ENCODE data around the gene COBL.

COBL gene

GRCh38 chr7:51243631-51244030, 73.0 kb downstream of the COBL start:
- TF ChIP-seq, protein P1, sequence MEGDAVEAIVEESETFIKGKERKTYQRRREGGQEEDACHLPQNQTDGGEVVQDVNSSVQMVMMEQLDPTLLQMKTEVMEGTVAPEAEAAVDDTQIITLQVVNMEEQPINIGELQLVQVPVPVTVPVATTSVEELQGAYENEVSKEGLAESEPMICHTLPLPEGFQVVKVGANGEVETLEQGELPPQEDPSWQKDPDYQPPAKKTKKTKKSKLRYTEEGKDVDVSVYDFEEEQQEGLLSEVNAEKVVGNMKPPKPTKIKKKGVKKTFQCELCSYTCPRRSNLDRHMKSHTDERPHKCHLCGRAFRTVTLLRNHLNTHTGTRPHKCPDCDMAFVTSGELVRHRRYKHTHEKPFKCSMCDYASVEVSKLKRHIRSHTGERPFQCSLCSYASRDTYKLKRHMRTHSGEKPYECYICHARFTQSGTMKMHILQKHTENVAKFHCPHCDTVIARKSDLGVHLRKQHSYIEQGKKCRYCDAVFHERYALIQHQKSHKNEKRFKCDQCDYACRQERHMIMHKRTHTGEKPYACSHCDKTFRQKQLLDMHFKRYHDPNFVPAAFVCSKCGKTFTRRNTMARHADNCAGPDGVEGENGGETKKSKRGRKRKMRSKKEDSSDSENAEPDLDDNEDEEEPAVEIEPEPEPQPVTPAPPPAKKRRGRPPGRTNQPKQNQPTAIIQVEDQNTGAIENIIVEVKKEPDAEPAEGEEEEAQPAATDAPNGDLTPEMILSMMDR (IDR thresholded peaks at IDR 0.05; ENCODE audit: insufficient read depth, low read depth, low read length, missing control alignments), result no peak
- H3K4me3 ChIP-seq (ENCODE audit: low read depth, low read length), result no peak overlapping the region
- no peak for DNase-seq (ENCODE audit: low read depth)

GRCh38 chr7:51242881-51243518, 73.6 kb downstream of the COBL start:
- DNase-seq (ENCODE audit: low read depth), result no peak
- TF ChIP-seq, protein P1 (IDR thresholded peaks at IDR 0.05; ENCODE audit: insufficient read depth, low read depth, low read length, missing control alignments), result no peak
- no peak overlapping the region for H3K4me3 ChIP-seq (ENCODE audit: low read depth, low read length)

DNA sequence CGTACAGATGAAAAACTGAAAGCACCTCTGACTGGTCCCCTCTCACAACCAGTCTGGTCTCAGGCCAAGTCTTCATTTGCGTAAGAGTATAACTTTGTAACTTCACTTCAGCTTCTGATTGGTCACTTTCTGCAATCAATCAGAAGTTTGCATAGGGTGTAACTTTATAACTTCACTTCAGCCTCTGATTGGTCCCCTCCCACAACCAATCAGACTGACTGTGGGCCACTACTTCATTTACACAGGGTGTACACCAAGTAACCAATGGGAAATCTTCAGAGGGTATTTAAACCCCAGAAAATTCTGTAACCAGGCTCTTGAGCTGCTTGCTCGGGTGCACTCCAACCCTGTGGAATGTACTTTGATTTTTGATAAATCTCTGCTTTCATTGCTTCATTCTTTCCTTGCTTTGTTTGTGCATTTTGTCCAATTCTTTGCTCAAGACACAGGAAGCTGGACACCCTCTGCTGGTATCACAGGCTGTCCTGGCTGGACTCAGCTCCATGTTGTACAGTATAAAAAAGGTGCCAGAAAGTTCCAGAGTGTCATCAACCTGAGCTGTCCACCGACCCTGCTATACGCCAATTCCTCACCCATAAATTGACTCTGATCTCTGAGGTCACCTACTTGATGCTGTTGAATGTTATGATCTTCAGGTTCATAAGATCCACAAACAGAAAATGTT, 74.5 kb downstream of the COBL start:
- H3K4me3 ChIP-seq (ENCODE audit: low read depth, low read length), result no peak overlapping the region
- TF ChIP-seq, protein P1 (IDR thresholded peaks at IDR 0.05; ENCODE audit: insufficient read depth, low read depth, low read length, missing control alignments), result no peak
- DNase-seq (ENCODE audit: low read depth), result no peak

GRCh38 chr7:51240868-51241267, 75.7 kb downstream of the COBL start:
- no peak overlapping the region for H3K4me3 ChIP-seq (ENCODE audit: low read depth, low read length)
- TF ChIP-seq, protein P1 (IDR thresholded peaks at IDR 0.05; ENCODE audit: insufficient read depth, low read depth, low read length, missing control alignments), result no peak
- no peak for DNase-seq (ENCODE audit: low read depth)

DNA sequence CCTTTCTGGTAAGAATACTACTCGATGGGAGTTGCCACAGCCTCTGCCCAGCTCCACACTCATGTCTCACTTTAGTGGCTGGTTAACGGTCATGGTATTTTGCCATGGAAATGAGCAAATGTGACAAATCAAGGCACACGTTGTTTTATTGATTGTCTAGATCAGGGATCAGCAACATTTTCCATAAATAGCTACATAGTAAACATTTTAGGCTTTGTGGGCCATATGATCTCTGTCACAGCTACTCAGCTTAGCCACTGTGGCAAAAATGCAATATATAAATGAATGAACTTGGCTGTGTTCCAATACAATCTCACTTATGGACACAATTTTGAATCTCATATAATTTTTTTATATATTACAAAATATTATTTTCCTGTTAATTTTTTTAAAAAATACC, 76.9 kb downstream of the COBL start:
- DNase-seq (ENCODE audit: low read depth), result no peak
- TF ChIP-seq, protein P1 (IDR thresholded peaks at IDR 0.05; ENCODE audit: insufficient read depth, low read depth, low read length, missing control alignments), result no peak
- H3K4me3 ChIP-seq (ENCODE audit: low read depth, low read length), result no peak overlapping the region

DNA sequence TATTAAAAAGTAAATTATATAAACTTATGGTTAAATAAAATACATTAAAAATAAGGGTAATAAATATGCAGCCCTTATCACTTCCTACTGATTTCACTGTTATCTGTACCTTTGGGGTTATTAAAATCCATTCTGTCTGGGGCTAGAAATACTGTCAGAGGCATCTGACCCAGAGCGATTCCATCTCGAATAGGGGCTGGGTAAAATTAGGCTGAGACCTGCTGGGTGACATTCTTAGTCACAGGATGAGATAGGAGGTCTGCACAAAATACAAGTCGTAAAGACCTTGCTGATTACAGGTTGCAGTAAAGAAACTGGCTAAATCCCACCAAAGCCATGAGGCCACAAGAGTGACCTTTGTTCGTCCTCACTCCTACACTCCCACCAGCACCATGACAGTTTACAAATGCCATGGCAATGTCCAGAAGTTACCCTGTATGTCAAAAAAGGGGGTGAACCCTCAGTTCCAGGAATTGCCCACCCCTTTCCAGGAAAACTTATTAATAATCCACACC, 77.6 kb downstream of the COBL start:
- no peak overlapping the region for H3K4me3 ChIP-seq (ENCODE audit: low read depth, low read length)
- DNase-seq (ENCODE audit: low read depth), result no peak
- TF ChIP-seq, protein P1 (IDR thresholded peaks at IDR 0.05; ENCODE audit: insufficient read depth, low read depth, low read length, missing control alignments), result no peak
